Spleen (tissue), 11 donors: ENCODE measurements around the gene PSG6. TPM values are rescaled to one million over a fixed set of nuclear protein-coding genes. Genes with fewer than 3 reads are reported as not detected.
A peak's percentile ranks its signal among the peaks of the same experiment; 100 is the strongest.
"Not testable (repeated sequence)": the region's sequence is repeated elsewhere in the genome, so short reads cannot be mapped to it uniquely, and the experiment has no call there.

Source experiments
- DNase-seq: peaks from one replicate; pipeline ENCODE4 v3.0.0-alpha.2; 2020
- H3K27ac ChIP-seq, 8 donors: fragments of 200-600 bp; sonication (generic) in 7 of 8; 1 replicate in 4 of 8; 2 replicates in 4 of 8; pipeline versions ENCODE4 v1.5.0 to v1.8.0; 2016 to 2021; ENCODE audit warnings: inconsistent platforms in 4 of 8, mild to moderate bottlenecking in 4 of 8, moderate library complexity in 1 of 8
- H3K27me3 ChIP-seq, 7 donors: fragments of 200-600 bp; sonication (generic) in 6 of 7; replicated peaks in 1 of 7; 1 replicate in 4 of 7; 2 replicates in 3 of 7; pipeline versions ENCODE4 v1.5.0 to v1.8.0; 2016 to 2021; ENCODE audit warnings: inconsistent platforms in 3 of 7, mild to moderate bottlenecking in 1 of 7
- H3K36me3 ChIP-seq, 6 donors: fragments of 200-600 bp; sonication (generic) in 5 of 6; 1 replicate in 4 of 6; 2 replicates in 2 of 6; pipeline versions ENCODE4 v1.5.0 to v1.8.0; 2016 to 2021; ENCODE audit warnings: inconsistent platforms in 2 of 6
- H3K4me1 ChIP-seq, 6 donors: fragments of 200-600 bp; sonication (generic) in 5 of 6; 1 replicate in 3 of 6; 2 replicates in 3 of 6; pipeline versions ENCODE4 v1.5.0 to v1.8.0; 2016 to 2021; ENCODE audit warnings: inconsistent platforms in 3 of 6
- H3K4me3 ChIP-seq, 8 donors: fragments of 200-600 bp; sonication (generic) in 7 of 8; 1 replicate in 4 of 8; 2 replicates in 4 of 8; pipeline versions ENCODE4 v1.5.0 to v1.8.0; 2016 to 2021; ENCODE audit warnings: inconsistent platforms in 4 of 8, mild to moderate bottlenecking in 4 of 8, moderate library complexity in 2 of 8
- H3K9me3 ChIP-seq, 8 donors: fragments of 200-600 bp; sonication (generic) in 7 of 8; 1 replicate in 4 of 8; 2 replicates in 4 of 8; pipeline versions ENCODE4 v1.5.0 to v1.8.0; 2016 to 2021; ENCODE audit warnings: inconsistent platforms in 4 of 8
- CTCF ChIP-seq, 11 experiments: fragments of 200-600 bp in 7 of 11; fragments of 450-650 bp in 4 of 11; sonication (generic) in 4 of 11; IDR thresholded peaks in 8 of 11; conservative IDR thresholded peaks in 3 of 11; 1 replicate in 7 of 11; 2 replicates in 4 of 11; pipeline versions ENCODE4 v1.4.0 to v1.8.0; 2016 to 2021; ENCODE audit warnings: antibody characterized with exemption in 11 of 11, inconsistent platforms in 4 of 11, mild to moderate bottlenecking in 1 of 11
- POLR2A ChIP-seq, 3 donors: fragments of 450-650 bp; IDR thresholded peaks; one replicate each; pipeline ENCODE4 v1.5.1; 2017; ENCODE audit warnings: antibody characterized with exemption in 3 of 3, mild to moderate bottlenecking in 1 of 3
- POLR2AphosphoS5 ChIP-seq, 3 donors: sonication (generic); formaldehyde crosslinking; IDR thresholded peaks; one replicate each; pipeline ENCODE4 v1.5.1; 2017; ENCODE audit warnings: antibody characterized with exemption in 3 of 3
- WGBS, 5 donors: extraction: QIAGEN DNeasy Blood & Tissue Kit in 3 of 5; methylation state at CpG; one replicate each; pipeline versions ENCODE4 v1.1.5 to v1.1.7; 2013 to 2018; 5-methylcytosine and 5-hydroxymethylcytosine counted together
- intact Hi-C: fragments of 100-400 bp; cut with DNase I; formaldehyde crosslinking; loops from one replicate; pipeline ENCODE4 v1.15.0; 2023; ENCODE audit warnings: low total_unique reads
- polyA plus RNA-seq, 3 donors: library from polyadenylated mRNA; stranded (reverse); fragments of 200-250 nt; gene quantifications; one replicate each; pipeline ENCODE4 v1.2.1, GENCODE V29; 2013
- total RNA-seq, 7 donors: library from RNA; depleted of rRNA in 3 of 7; stranded (reverse); fragments of >200 nt in 3 of 7; fragmentation: NEBNext Ultra II Directional in 4 of 7; extraction: Animal tissue kit (Norgen Biotek cat#: 25700) in 4 of 7; gene quantifications; one replicate each; pipeline versions ENCODE4 v1.1.0 to v1.2.1, GENCODE V29; 2016 to 2021
- donor health status: healthy with polysubstance abuse.
- donor health status: DM: no; HTN: no; CAD: no; lungs with moderate emphysema.
- donor health status: DM: no; HTN: no; CAD: no.
- donor health status: Bipolar disorder and iron deficiency.
- donor health status: healthy.
- donor health status: DM: no; HTN: no; CAD: no.
- donor health status: DM: yes; HTN: yes; CAD: no.

Gene PSG6
- total and polyA plus RNA-seq, 10 donors, result not detected

- 54 to 81% (median 61%) methylated on average over 5 of the region's 5 CpGs for WGBS, 5 donors
- H3K4me3 ChIP-seq, intact Hi-C loops, H3K4me1 ChIP-seq, H3K9me3 ChIP-seq, H3K27ac ChIP-seq, H3K36me3 ChIP-seq, DNase-seq: not testable (repeated sequence)
- peaks cover 0 to 13% (median 0%) of the 10 kb centered on the region in 7 donors for H3K27me3 ChIP-seq
Observed at GRCh38 chr19:42882010-42882409, 35.7 kb downstream of the PSG6 start.

- TF ChIP-seq CTCF (IDR thresholded peaks at IDR 0.05 in 8 of 11, conservative IDR thresholded peaks at IDR 0.05 in 3 of 11), result peak in 3 of 11 experiments; percentile 11 to 23 (median 14)
- WGBS, 5 donors, result 61 to 71% (median 68%) methylated on average over 7 to 8 of the region's 8 CpGs
- H3K4me3 ChIP-seq, H3K27ac ChIP-seq, H3K9me3 ChIP-seq, H3K36me3 ChIP-seq, H3K4me1 ChIP-seq, intact Hi-C loops, DNase-seq: not testable (repeated sequence)
- H3K27me3 ChIP-seq, result peaks cover 0 to 13% (median 0%) of the 10 kb centered on the region in 7 donors
Observed at GRCh38 chr19:42881279-42881678, 36.4 kb downstream of the PSG6 start.

DNA sequence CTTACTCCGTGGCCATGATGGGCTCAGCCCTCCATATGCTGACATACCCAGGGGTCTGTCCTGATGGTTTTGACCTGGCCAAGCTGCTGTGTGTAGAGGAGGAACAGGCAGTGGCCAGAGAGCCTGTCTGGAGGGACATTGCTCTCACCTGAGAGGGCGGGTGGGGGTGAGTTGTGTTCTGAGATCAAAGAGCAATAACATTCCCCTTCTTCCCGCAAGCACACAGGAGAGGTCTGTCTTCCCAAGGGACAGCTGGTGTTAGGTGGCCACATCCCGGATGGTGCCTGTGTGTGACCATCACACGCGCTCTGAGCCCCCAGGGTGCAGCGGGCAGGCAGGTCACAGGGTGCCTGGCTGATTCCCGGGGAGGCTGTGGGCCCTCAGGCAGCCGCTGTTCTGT lies 37.1 kb downstream of the PSG6 start:
- DNase-seq, H3K27ac ChIP-seq, intact Hi-C loops, H3K36me3 ChIP-seq, H3K4me1 ChIP-seq, H3K9me3 ChIP-seq, H3K4me3 ChIP-seq: not testable (repeated sequence)
- peaks cover 0 to 13% (median 0%) of the 10 kb centered on the region in 7 donors for H3K27me3 ChIP-seq
- WGBS, 5 donors, result 86 to 94% (median 86%) methylated on average over 5 to 9 of the region's 9 CpGs

DNA sequence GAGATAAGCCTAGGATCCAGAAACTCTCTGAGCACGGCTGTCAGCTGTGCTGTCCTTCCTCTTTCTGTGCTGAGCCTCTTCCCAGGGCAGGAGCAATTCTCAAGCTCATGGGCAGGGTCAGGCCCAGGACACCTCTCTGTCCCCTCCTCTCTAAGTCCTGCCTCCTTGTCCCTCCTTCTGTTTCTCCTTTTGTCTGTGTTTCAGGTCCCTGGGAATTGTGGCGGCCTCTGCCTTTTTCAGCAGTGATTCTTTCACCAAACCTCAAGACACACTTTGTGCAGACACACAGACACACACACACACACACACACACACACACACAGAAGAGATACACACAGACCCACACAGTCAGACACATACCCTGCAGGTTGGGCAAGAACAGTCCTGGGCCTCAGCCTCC lies 38.1 kb downstream of the PSG6 start, which contains the start of gene PSG1:
TSS of gene PSG1 (minus strand) at position 101 of the 400 bp plus-strand sequence. CDS start 132 bp downstream, outside the sequence.
- Histone ChIP-seq H3K4me1 (no peaks in the 10 kb centered on the region), H3K36me3 (no peaks in the 10 kb centered on the region), H3K27me3 (peaks cover 0 to 5% (median 0%) of the 10 kb centered on the region in 7 donors), H3K27ac (no peak within 1 kb of the TSS), H3K9me3 (no peaks in the 10 kb centered on the region), H3K4me3 (no peak within 1 kb of the TSS)
- no peak for TF ChIP-seq CTCF (IDR thresholded peaks at IDR 0.05 in 8 of 11, conservative IDR thresholded peaks at IDR 0.05 in 3 of 11)
- no peak for TF ChIP-seq POLR2A (IDR thresholded peaks at IDR 0.05)
- no peak for TF ChIP-seq POLR2AphosphoS5 (IDR thresholded peaks at IDR 0.05)
- DNase-seq, result no peak
- intact Hi-C loops, result no loop called here
- WGBS, 5 donors, result 21 to 70% (median 48%) methylated on average over 2 of the region's 2 CpGs

DNA sequence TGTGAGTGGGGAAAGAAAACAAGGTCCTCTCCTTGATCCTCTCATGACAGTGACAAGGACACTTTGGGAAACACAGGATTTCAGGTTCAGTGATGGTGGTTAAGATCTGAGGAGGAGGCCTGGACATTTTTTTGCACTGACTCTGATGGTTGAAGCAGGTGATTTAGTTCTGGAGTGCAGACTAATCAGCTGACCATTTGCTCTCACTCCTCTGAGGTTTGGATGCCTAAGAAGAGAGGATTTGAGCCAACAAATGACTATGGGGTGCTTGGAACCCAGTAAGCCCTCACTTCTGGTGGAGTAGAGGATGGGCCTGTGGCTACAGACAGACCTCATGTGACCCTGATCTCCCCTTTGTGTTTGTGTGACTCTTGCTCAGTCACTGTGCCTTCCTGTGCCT lies 41.1 kb downstream of the PSG6 start:
- H3K9me3 ChIP-seq, H3K36me3 ChIP-seq, H3K4me3 ChIP-seq, intact Hi-C loops, H3K27ac ChIP-seq, H3K27me3 ChIP-seq, DNase-seq, H3K4me1 ChIP-seq: not testable (repeated sequence)

GRCh38 chr19:42875881-42876280 lies 41.8 kb downstream of the PSG6 start:
- intact Hi-C loops, result not testable (repeated sequence)

DNA sequence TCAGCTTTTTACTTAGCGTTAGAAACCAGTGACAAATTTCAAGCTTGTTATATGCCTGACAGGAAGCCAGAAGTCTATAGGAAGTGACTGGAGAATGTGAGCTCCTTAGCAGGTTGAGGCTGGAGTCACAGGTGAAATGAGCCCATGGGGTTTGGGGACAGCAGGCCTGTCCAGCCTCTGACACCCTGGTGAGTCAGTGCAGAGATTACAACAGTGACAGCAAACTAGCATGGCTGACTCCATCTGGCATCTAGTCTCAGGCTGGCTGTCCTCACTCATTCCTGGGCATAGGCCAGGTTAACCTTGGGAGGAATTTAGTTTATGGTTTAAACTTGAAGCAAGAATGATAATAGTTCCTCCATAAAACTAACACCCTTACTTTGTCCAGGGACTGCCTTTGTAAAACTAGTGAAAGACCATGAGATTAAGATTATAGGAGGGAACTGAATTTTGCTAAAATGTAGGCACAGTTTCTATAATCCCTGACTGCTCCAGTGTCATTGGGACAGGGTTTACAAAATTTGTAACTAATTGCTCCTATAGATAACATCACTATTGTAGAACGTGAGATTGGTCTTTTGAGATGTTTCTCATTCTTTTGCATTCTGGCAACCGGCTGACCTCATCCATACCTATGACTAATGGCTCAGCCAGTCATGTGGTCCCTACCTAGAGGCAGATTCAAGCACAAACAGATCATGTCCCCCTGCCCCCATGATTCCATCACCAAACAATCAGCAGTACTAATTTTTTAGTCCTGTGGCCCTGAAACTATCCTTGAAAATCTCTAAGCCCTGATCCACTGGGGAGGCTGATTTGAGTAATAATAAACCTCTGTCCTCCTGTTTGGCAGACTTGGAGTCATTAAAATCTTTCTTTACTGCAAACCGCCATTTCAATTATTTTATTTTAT lies 42.5 kb downstream of the PSG6 start:
- H3K27me3 ChIP-seq, intact Hi-C loops, H3K4me1 ChIP-seq, H3K36me3 ChIP-seq, DNase-seq, H3K27ac ChIP-seq, H3K9me3 ChIP-seq, H3K4me3 ChIP-seq: not testable (repeated sequence)
- WGBS, 5 donors, result 74 to 84% (median 75%) methylated on average over 4 of the region's 4 CpGs

More at GRCh38 chr19:42875881-42876280, 41.8 kb downstream of the PSG6 start:
- H3K27me3 ChIP-seq, H3K4me1 ChIP-seq, DNase-seq, H3K9me3 ChIP-seq, H3K4me3 ChIP-seq, H3K36me3 ChIP-seq, H3K27ac ChIP-seq: not testable (repeated sequence)
- 19 to 48% (median 22%) methylated on average over 1 of the region's 1 CpG for WGBS, 5 donors

DNA sequence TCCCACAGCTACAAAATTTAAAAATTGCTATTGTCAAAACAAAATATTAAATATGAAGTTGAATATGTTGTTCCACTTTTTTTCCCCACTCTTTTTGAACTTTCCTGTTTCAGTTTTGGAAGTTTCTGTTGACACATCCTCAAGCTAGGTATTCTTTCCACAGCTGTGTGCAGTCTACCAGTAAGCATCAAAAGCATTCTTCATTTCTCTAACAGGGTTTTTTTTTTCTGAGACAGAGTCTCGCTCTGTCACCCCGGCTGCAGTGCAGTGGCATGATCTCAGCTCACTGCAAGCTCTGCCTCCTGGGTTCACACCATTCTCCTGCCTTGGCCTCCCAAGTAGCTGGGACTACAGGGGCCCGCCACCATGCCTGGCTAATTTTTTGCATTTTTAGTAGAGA lies 43.6 kb downstream of the PSG6 start:
- H3K36me3 ChIP-seq, H3K4me3 ChIP-seq, H3K27ac ChIP-seq, intact Hi-C loops, DNase-seq, H3K4me1 ChIP-seq, H3K9me3 ChIP-seq, H3K27me3 ChIP-seq: not testable (repeated sequence)
- 76 to 92% (median 91%) methylated on average over 3 of the region's 3 CpGs for WGBS, 5 donors
